T-helper 2 cell (primary cell): ENCODE data around the gene TRIM25.

Experiments used
- DNase-seq, 5 experiments: peaks; one replicate each; pipeline versions ENCODE4 v3.0.0 to v3.0.0-alpha.2; 2012 to 2022

TRIM25 gene

DNA sequence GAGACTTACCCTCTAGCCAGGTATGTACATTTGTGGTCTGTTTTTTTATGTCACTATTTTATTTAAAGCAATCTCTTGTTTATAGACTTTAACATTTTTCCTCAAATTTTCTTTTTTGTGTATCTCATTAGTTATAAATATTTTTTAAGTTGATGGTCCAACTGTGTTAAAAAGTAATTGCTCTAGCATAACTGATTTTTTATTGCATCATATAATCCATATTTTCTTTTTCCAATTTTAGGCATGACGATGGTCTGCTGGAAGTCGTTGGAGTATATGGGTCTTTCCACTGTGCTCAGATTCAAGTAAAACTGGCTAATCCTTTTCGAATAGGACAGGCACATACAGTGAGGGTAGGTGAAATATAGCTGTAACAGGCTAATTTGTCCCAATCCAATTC, 52.0 kb downstream of the TRIM25 start:
- no peak for DNase-seq

DNA sequence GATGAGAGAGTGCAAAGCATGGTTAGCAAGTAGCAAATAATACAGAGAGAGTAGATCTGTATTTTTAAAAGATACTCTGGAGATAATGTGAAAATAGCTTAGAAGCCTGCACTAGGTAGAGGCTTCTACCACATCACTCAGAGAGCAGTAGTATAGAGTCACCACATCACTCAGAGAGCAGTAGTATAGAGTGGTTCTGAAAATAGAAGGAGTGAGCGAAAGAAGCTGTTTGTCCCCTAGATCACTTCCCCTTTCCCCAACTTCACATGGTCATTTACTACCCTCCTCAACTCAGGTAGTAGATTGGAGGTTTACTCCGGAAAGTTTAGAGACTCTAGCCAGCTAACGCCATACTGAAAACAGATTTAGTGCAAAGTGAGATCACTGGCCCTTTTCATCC, 62.8 kb downstream of the TRIM25 start:
- DNase-seq, result no peak

GRCh38 chr17:56850591-56850990, 63.3 kb downstream of the TRIM25 start:
- no peak for DNase-seq

DNA sequence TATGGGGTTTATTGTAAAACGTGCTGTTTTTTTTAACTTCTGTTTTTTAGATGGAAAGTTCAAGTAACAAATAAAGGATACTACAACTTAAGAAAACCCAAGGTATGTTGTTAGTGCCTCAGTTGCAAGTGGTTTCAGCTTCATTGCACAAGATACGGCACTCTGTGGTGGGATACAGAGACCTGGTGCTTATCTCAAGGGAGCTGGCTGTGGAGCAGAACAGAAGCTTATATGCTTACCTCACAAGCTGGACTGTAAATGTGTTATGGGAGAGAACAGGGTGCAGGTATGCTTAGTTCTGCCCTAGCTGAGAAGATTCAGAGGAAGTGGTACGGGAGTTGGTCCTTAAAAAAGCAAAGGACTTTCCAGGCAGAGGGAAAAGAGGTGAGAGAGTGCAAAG, 64.7 kb downstream of the TRIM25 start:
- DNase-seq, result no peak

DNA sequence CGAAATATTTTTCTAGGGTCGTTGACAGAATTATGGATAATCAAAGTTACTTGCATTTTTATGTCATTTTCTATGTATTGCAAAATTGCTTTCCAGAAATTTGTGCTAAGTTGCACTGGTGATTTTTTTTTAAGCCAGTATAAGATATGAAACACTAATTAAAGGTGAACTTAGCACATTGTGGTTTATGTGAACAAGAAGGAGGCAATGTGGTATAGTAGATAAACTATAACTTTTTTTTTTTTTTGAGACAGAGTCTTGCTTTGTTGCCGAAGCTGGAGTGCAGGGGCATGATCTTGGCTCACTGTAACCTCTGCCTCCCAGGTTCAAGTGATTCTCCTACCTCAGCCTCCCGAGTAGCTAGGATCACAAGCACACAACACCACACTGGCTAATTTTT, 66.7 kb downstream of the TRIM25 start:
- no peak for DNase-seq

DNA sequence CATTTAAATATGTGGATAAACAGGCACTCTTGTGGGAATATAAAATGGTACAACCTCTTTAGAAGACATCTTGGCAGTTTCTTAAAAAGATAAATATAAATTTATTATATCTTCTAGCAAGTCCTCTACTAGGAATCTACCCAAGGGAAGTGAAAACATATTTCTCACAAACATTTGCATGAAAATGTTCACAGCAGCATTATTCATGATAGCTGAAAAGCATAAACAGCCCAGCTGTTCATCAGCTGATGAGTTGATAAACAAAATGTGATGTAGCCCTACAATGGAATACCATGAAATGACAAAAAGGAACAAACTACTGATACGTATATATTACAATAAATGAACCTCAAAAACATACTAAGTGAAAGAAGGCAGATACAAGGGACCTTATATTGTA, 67.9 kb downstream of the TRIM25 start:
- no peak for DNase-seq

GRCh38 chr17:56842577-56842976, 71.3 kb downstream of the TRIM25 start:
- DNase-seq, result no peak

- peak in 1 of 5 experiments; percentile 19 for DNase-seq
These were observed 75.2 kb downstream of the TRIM25 start for GRCh38 chr17:56838687-56839086.
